AG20443 (cell line): Measurements from ENCODE around the gene ATAT1.
"Not testable (repeated sequence)": the region's sequence is repeated elsewhere in the genome, so short reads cannot be mapped to it uniquely, and the experiment has no call there.

Source experiments
- DNase-seq: peaks from one replicate; pipeline ENCODE4 v3.0.0; 2012; ENCODE audit warnings: low spot score, mixed read lengths

ATAT1 gene

GRCh38 chr6:30651143-30651542, 24.5 kb downstream of the ATAT1 start:
- DNase-seq, result no peak

GRCh38 chr6:30654798-30655742, 28.4 kb downstream of the ATAT1 start:
- DNase-seq, result no peak

- no peak for DNase-seq
These were observed 29.0 kb downstream of the ATAT1 start for GRCh38 chr6:30655743-30656094.

GRCh38 chr6:30656513-30656912, 29.8 kb downstream of the ATAT1 start:
- DNase-seq, result no peak

- no peak for DNase-seq
These were observed 30.8 kb downstream of the ATAT1 start for GRCh38 chr6:30657454-30657853.

GRCh38 chr6:30657922-30658321, 31.2 kb downstream of the ATAT1 start:
- DNase-seq, result not testable (repeated sequence)

GRCh38 chr6:30664994-30665767, 38.5 kb downstream of the ATAT1 start:
- no peak for DNase-seq

GRCh38 chr6:30666300-30666699, 39.6 kb downstream of the ATAT1 start:
- not testable (repeated sequence) for DNase-seq

- no peak for DNase-seq
These were observed 44.3 kb downstream of the ATAT1 start for GRCh38 chr6:30670760-30671527.

GRCh38 chr6:30672445-30673253, 46.0 kb downstream of the ATAT1 start, which contains the start of gene DHX16:
Gene DHX16 (minus strand): TSS chr6:30673006. CDS start chr6:30672841, 165 bp downstream.
- DNase-seq, result peak; percentile 94

GRCh38 chr6:30676660-30677285, 50.1 kb downstream of the ATAT1 start:
- DNase-seq, result no peak

GRCh38 chr6:30678964-30679726, 52.5 kb downstream of the ATAT1 start:
- peak; percentile 83 for DNase-seq

GRCh38 chr6:30679765-30680535, 53.3 kb downstream of the ATAT1 start:
- DNase-seq, result no peak

GRCh38 chr6:30681766-30682142, 55.1 kb downstream of the ATAT1 start:
- DNase-seq, result no peak

- DNase-seq, result peak; percentile 73
These were observed 55.8 kb downstream of the ATAT1 start for GRCh38 chr6:30682143-30683117.

- DNase-seq, result no peak
These were observed 56.7 kb downstream of the ATAT1 start for GRCh38 chr6:30683183-30683979.

- no peak for DNase-seq
These were observed 57.3 kb downstream of the ATAT1 start for GRCh38 chr6:30683980-30684338.
